ENCODE results near the gene PER2.

Gene PER2

DNA sequence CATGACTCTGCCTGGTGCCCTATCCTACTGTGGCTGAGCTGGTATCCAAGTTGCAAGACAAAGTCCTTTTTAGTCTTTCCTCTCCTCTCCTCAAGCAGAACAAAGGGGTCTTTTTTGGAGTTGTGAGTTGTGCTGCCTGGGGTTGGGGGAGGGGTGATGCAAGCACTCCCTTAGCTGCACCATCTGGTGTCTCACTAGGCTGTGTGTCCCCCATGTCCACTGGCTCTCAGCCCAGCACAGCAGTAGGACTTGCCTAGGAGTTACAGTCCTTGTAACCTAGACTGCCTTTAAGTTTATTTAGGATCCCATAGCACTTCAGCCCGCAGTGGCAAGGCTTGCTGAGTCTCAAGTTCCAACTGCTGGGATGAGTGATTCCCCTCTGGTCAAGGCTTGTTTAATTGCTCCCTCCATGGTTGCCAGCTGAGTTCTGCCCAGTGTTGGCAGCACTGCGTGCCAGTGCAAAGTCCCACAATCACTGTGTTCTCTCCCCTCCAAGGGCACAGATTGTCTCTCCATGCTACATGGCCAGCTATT, 71.7 kb downstream of the PER2 start:
- no peak for DNase-seq (ENCODE audit: low read depth)
- TF ChIP-seq, protein P1, sequence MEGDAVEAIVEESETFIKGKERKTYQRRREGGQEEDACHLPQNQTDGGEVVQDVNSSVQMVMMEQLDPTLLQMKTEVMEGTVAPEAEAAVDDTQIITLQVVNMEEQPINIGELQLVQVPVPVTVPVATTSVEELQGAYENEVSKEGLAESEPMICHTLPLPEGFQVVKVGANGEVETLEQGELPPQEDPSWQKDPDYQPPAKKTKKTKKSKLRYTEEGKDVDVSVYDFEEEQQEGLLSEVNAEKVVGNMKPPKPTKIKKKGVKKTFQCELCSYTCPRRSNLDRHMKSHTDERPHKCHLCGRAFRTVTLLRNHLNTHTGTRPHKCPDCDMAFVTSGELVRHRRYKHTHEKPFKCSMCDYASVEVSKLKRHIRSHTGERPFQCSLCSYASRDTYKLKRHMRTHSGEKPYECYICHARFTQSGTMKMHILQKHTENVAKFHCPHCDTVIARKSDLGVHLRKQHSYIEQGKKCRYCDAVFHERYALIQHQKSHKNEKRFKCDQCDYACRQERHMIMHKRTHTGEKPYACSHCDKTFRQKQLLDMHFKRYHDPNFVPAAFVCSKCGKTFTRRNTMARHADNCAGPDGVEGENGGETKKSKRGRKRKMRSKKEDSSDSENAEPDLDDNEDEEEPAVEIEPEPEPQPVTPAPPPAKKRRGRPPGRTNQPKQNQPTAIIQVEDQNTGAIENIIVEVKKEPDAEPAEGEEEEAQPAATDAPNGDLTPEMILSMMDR (IDR thresholded peaks at IDR 0.05; ENCODE audit: control insufficient read depth, extremely low read depth, insufficient read depth): no peak
- H3K4me3 ChIP-seq (ENCODE audit: low read depth, low read length): no peak overlapping the region

DNA sequence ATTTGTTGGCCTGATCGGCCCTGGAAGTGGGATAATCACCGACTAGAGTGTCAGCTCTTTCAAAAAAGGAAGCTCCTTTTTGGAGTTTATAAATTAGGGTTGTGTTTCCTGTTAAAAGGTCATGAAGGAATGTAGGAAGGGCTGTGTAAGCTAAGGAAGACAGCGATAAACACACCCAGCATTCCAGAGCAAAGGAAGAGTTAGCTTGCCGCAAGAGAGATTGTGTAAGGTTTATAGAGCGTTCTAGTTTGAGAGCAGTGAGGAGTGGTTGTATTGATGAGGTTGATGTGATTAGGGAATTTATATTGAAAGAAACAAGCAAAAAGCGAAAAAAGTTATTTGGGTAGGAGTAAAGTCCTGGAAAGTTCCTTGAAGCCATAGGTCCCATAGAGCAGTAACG, 81.4 kb downstream of the PER2 start:
- no peak overlapping the region for H3K4me3 ChIP-seq (ENCODE audit: low read depth, low read length)
- DNase-seq (ENCODE audit: low read depth): no peak
- TF ChIP-seq, protein P1 (IDR thresholded peaks at IDR 0.05; ENCODE audit: control insufficient read depth, extremely low read depth, insufficient read depth): no peak

DNA sequence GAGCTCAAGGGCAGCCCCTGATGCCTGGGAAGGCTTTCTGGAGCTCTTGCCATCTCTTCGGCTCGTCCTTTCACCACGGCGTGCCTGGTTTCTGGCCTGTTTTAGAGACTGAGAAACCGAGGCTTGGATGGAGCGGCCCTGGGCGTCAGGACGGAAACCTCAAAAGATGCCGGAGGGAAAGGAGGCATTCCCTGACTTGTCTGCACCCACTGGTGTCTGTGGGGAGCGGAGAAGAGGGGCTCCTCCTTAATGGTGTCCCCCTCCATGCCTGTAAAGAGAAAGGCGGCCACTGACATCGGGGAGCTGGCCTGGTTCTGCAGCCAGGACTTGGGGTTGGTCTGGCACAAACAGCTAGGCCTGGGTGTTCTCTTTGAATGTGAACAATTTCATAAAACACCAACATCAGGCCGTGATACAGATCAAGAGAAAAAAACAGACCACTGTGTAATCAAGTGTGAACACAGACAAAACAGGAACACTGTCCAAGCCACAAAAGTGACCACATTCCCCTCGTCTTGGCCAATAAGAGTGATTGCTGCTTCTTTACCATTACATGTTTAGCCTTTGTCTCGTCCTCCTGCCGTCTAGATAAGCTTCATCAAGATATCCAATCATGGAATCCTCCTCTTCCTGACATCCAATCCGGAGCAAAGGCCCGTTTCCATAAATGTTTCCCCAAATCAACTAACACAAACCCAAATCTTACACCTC, 84.3 kb downstream of the PER2 start:
- no peak for DNase-seq (ENCODE audit: low read depth)

DNA sequence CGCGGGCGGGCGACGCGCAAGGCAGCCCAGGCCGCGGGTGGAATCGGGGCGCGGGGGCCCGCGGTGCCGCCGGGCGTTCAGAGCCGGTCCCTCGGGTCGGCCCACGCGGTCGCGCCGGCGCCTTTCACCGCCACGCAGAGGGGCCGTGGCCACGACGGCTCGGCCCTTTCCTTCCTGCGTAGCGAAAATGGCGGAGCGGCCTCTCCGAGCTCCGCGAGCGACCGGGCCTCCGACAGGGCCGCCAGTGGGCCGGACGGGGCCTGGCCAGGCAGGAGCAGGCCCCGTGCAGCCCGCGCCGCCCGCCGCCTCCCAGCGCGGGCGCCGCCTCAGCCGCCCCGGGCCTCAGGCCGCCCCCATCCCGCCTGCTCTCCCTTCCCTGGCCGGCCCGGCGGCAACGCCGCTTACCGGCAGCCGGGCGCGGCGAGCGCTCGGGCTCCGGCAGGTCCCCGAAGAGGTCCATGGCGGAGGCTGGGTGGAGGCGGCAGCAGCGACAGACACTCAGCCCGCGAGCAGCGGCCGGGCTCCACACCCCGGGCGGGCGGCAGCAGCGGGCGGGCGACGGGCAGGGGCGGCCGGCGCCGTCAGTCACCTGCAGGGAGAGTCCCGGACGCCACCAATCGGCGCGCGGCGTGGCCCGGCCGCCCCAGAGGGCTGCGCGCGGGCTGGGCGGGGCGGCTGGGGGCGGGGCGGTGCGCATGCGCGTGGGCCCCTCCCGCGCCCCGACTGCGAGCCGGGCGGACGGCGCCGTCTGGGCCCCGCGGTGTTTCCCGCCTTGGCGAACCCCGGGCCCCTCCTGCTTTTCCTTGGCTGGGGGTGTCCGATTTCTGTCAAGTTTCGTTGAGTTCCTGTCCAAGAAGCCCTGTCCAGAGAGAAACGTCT, 85.1 kb downstream of the PER2 start, which contains the start of gene ILKAP:
TSS of gene ILKAP (minus strand) at position 602 of the 879 bp plus-strand sequence. CDS start at position 460, 142 bp downstream.
- peak; percentile 15 for DNase-seq (ENCODE audit: low read depth)
- TF ChIP-seq, protein P1 (IDR thresholded peaks at IDR 0.05; ENCODE audit: control insufficient read depth, extremely low read depth, insufficient read depth): no peak
- H3K4me3 ChIP-seq (ENCODE audit: low read depth, low read length): peak within 1 kb of the TSS; percentile 70

More for the DNA sequence above, 84.3 kb downstream of the PER2 start:
- TF ChIP-seq, protein P1 (IDR thresholded peaks at IDR 0.05; ENCODE audit: control insufficient read depth, extremely low read depth, insufficient read depth): no peak
- peak overlapping the region; percentile 70 for H3K4me3 ChIP-seq (ENCODE audit: low read depth, low read length)

DNA sequence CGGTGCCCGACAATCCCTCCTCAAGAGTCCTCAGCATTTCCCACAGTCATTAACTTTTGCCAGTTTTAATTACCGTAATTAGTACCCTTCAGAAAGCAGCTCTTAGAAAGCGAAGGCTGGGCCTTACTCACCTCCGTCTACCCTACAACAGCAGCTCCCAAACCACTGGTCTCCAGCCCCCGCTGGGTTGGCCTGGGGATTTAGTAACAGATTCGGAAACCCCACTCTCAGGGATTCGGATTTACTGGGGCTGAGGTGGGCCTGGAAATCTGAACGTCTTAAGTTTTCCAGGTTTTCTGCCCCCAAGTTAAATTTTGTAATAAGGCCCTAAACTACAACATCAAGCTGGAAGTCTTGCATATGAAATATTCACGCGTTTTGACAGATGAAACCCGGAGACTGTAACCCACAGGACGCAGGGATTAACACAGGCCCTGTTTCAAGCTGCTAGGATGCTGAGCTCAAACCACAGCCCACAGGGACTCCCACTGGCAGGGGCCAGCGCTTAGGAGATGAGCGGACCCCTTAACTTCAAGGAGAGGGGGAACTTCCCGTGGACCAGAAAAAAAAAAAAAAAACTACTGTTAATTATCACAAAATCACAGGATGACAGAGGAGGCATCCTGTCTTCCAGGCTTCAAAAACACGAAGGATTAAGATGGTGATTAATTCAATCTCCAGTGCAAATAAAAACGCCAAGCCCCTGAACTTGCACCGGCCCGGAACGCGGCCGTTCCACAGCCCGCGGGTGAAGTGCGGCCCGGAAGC, 85.9 kb downstream of the PER2 start:
- H3K4me3 ChIP-seq (ENCODE audit: low read depth, low read length): peak overlapping the region; percentile 70
- TF ChIP-seq, protein P1 (IDR thresholded peaks at IDR 0.05; ENCODE audit: control insufficient read depth, extremely low read depth, insufficient read depth): no peak
- no peak for DNase-seq (ENCODE audit: low read depth)

Data from LNCaP clone FGC (cell line).